ENCODE measurements around the gene EXT2.

- TF ChIP-seq CTCF (IDR thresholded peaks at IDR 0.05; ENCODE audit: poor library complexity), result no peak
- no peak for TF ChIP-seq EZH2 (IDR thresholded peaks at IDR 0.05; ENCODE audit: borderline replicate concordance)
- no peak for TF ChIP-seq EZH2phosphoT487 (IDR thresholded peaks at IDR 0.05; ENCODE audit: low read depth, severe bottlenecking, unreplicated experiment)
Observed at GRCh38 chr11:44275241-44275640, 179.8 kb downstream of the EXT2 start.

Data from hepatocyte (in vitro differentiated cells).